Osteoblast (primary cell): ENCODE data around the gene SLC25A3. TPM values are rescaled to one million over a fixed set of nuclear protein-coding genes. Genes with fewer than 3 reads are reported as not detected.

Experiments used
- DNase-seq: peaks from one replicate; pipeline ENCODE4 v3.0.0; 2011; ENCODE audit warnings: low spot score, mixed read lengths; ENCODE audit not compliant: insufficient read length; ENCODE audit errors: missing footprints
- H2AFZ ChIP-seq: 2 replicates; pipeline ENCODE4 v1.6.0; 2011; ENCODE audit warnings: mild to moderate bottlenecking, low read length
- H3K27ac ChIP-seq: 2 replicates; pipeline ENCODE4 v1.5.1; 2011; ENCODE audit warnings: mild to moderate bottlenecking, low read depth, low read length, moderate library complexity
- H3K27me3 ChIP-seq: 2 replicates; pipeline ENCODE4 v1.6.0; 2012; ENCODE audit warnings: mild to moderate bottlenecking, control low read depth, inconsistent platforms, low read length, moderate library complexity; ENCODE audit not compliant: insufficient read depth
- H3K36me3 ChIP-seq: 2 replicates; pipeline ENCODE4 v1.5.1; 2011; ENCODE audit warnings: mild to moderate bottlenecking, low read length, control low read depth, moderate library complexity; ENCODE audit not compliant: insufficient read depth
- H3K4me1 ChIP-seq: 2 replicates; pipeline ENCODE4 v1.5.1; 2011; ENCODE audit warnings: mild to moderate bottlenecking, low read length, control low read depth, moderate library complexity; ENCODE audit not compliant: insufficient read depth
- H3K4me2 ChIP-seq: 2 replicates; pipeline ENCODE4 v1.6.0; 2011; ENCODE audit warnings: mild to moderate bottlenecking, low read length; ENCODE audit not compliant: insufficient read depth
- H3K4me3 ChIP-seq: fragments of 200-600 bp; sonication (generic); 3 replicates; pipeline ENCODE4 v1.5.1; 2012; ENCODE audit warnings: mild to moderate bottlenecking, low read length, inconsistent platforms; ENCODE audit not compliant: insufficient read depth
- H3K79me2 ChIP-seq: 2 replicates; pipeline ENCODE4 v1.6.0; 2012; ENCODE audit warnings: mild to moderate bottlenecking, low read length, control low read depth, inconsistent platforms; ENCODE audit not compliant: insufficient read depth
- H3K9me3 ChIP-seq: 2 replicates; pipeline ENCODE4 v1.5.1; 2011; ENCODE audit warnings: low read depth, low read length, control low read depth
- H4K20me1 ChIP-seq: 2 replicates; pipeline ENCODE4 v1.6.0; 2012; ENCODE audit warnings: mild to moderate bottlenecking, low read length, control low read depth; ENCODE audit not compliant: insufficient read depth
- total RNA-seq: library from RNA; depleted of rRNA; stranded (reverse); fragments of >200 nt; gene quantifications from 2 replicates; pipeline ENCODE4 v1.2.3, GENCODE V29; 2012
- TF ChIP-seq, protein P1 (sequence below): IDR thresholded peaks from 2 replicates; pipeline ENCODE4 v1.5.1; 2011; ENCODE audit warnings: mild to moderate bottlenecking, low read depth, low read length, moderate library complexity; ENCODE audit errors: extremely low read depth

SLC25A3 gene
- total RNA-seq: 682 and 771 TPM in 2 replicates

DNA sequence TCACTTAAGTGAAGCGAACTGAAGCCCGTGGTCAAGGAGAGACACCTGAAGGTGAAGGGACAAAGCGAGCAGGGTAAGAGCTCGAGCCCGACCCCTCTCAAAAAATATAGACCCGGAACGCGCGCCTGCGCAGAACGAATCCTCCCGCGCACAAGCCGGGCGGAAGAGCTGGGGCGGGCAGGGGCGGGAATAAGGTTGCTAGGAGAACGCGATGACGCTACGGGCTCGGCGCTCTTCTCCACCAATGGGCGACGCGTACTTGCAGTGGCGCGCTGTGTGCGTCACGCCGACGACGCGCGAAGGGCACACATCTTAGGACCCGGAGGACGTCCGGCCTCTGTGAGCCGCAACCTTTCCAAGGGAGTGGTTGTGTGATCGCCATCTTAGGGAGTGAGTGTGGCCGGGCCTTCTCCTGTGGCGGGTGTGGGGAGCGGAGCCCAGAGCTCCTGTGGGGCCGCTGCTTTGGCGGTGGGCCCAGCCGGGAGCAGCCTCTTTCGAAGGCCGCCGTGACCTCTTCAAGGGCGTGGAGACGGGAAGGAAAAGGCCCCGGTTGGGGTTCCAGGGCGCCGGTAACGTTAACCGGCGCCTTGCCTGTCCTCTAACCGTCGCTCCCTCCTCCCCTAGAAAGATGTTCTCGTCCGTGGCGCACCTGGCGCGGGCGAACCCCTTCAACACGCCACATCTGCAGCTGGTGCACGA, at the start of gene SLC25A3:
Gene SLC25A3 (plus strand): TSS at position 336 of the 699 bp plus-strand sequence. CDS start 293 bp downstream, at position 629.
- peak; percentile 97 for DNase-seq
- H3K79me2 ChIP-seq: peaks cover 50% of the 10 kb centered on the region
- peaks cover 15% of the 10 kb centered on the region for H3K4me1 ChIP-seq
- H3K36me3 ChIP-seq: peaks cover 32% of the 10 kb centered on the region
- H3K9me3 ChIP-seq: no peaks in the 10 kb centered on the region
- TF ChIP-seq, protein P1, sequence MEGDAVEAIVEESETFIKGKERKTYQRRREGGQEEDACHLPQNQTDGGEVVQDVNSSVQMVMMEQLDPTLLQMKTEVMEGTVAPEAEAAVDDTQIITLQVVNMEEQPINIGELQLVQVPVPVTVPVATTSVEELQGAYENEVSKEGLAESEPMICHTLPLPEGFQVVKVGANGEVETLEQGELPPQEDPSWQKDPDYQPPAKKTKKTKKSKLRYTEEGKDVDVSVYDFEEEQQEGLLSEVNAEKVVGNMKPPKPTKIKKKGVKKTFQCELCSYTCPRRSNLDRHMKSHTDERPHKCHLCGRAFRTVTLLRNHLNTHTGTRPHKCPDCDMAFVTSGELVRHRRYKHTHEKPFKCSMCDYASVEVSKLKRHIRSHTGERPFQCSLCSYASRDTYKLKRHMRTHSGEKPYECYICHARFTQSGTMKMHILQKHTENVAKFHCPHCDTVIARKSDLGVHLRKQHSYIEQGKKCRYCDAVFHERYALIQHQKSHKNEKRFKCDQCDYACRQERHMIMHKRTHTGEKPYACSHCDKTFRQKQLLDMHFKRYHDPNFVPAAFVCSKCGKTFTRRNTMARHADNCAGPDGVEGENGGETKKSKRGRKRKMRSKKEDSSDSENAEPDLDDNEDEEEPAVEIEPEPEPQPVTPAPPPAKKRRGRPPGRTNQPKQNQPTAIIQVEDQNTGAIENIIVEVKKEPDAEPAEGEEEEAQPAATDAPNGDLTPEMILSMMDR: no peak
- H3K27ac ChIP-seq: peak within 1 kb of the TSS; percentile 95
- H3K27me3 ChIP-seq: no peaks in the 10 kb centered on the region
- H3K4me3 ChIP-seq: peak within 1 kb of the TSS; percentile 100
- H3K4me2 ChIP-seq: peak within 1 kb of the TSS; percentile 94
- peak within 1 kb of the TSS; percentile 97 for H2AFZ ChIP-seq
- H4K20me1 ChIP-seq: peaks cover 41% of the 10 kb centered on the region

DNA sequence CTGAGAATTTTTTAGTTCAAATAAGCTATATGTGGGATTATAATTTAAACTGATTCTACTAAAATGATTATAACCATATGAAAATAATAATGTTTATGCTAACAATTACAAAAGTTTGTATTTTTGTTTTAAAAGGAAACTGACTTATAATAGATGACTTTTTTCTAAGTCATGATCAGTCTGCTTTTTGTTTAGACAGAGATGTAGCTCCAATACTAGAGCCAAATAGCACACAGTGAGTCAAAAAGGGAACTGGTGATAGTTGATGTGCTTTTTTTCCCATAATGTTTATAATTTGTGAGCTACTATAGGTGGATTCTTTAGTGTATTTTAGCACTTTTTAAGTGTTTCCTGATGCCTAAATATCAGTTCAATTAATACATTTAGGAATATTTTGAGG, 49.8 kb upstream of the SLC25A3 start:
- peaks cover 19% of the 10 kb centered on the region for H3K79me2 ChIP-seq
- peak; percentile 78 for DNase-seq
- H2AFZ ChIP-seq: no peak overlapping the region
- TF ChIP-seq, protein P1: no peak
- H3K4me3 ChIP-seq: no peak overlapping the region
- no peaks in the 10 kb centered on the region for H4K20me1 ChIP-seq
- peaks cover 30% of the 10 kb centered on the region for H3K36me3 ChIP-seq
- no peak overlapping the region for H3K27ac ChIP-seq
- no peaks in the 10 kb centered on the region for H3K27me3 ChIP-seq
- H3K4me2 ChIP-seq: no peak overlapping the region
- H3K9me3 ChIP-seq: no peaks in the 10 kb centered on the region
- peaks cover 19% of the 10 kb centered on the region for H3K4me1 ChIP-seq

DNA sequence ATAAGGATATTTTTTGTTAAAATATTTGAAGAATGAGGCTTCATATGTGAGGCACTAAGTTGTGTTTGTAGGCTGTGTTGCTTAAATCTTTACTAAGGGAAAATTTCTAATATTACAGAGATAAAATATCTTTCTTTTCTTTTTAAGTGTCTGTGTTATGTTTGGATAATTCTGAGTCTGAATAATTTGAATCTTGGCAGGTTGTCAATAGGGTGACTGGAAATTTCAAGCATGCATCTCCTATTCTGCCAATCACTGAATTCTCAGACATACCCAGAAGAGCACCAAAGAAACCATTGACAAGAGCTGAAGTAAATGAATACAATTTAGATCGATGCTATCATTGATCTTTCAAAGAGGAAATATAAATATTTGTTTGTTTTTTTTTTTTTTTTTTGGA, 48.7 kb upstream of the SLC25A3 start:
- peak; percentile 73 for DNase-seq
- H4K20me1 ChIP-seq: no peaks in the 10 kb centered on the region
- peaks cover 28% of the 10 kb centered on the region for H3K36me3 ChIP-seq
- H3K4me3 ChIP-seq: no peak overlapping the region
- H3K79me2 ChIP-seq: peaks cover 19% of the 10 kb centered on the region
- H2AFZ ChIP-seq: no peak overlapping the region
- H3K27me3 ChIP-seq: no peaks in the 10 kb centered on the region
- TF ChIP-seq, protein P1: no peak
- H3K27ac ChIP-seq: peak overlapping the region; percentile 20
- H3K4me2 ChIP-seq: no peak overlapping the region
- H3K4me1 ChIP-seq: peaks cover 19% of the 10 kb centered on the region
- no peaks in the 10 kb centered on the region for H3K9me3 ChIP-seq

DNA sequence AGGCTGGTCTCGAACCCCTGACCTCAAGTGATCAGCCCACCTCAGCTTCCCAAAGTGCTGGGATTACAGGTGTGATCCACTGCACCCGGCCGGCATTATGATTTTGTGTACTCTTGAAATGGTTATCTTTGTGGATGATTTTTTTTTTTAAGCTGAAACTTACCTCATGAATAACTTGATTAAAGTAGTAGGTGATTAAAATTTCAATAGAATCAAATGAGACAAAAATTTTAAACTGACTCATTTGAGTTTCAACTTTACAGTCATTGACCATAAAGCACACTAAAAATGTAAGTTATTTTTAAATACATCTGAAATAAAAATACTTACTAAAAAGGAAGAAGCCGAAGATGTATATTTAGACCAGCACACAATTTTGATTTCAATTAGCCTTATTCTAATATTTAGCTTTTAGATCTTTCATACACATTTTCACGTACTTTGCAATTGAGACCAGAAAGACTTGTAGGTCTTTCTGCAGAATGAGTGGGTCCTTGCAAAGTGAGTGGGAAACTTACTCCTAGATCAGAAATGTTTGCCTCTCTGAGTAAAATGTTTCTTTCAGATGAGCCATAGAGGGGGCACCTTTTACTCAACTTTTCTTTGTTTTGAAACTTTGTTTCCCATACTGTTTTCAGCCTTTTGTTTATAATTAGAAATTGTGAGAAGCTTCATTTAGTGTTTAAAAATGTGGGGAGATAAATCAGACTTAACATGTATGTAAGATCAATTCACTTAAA, 43.9 kb upstream of the SLC25A3 start:
- Histone ChIP-seq H3K27ac (no peak overlapping the region), H4K20me1 (no peaks in the 10 kb centered on the region), H3K27me3 (no peaks in the 10 kb centered on the region), H3K36me3 (peaks cover 35% of the 10 kb centered on the region), H3K4me3 (no peak overlapping the region), H3K4me2 (no peak overlapping the region), H3K9me3 (no peaks in the 10 kb centered on the region), H2AFZ (no peak overlapping the region), H3K4me1 (no peaks in the 10 kb centered on the region), H3K79me2 (no peaks in the 10 kb centered on the region)
- TF ChIP-seq, protein P1: no peak
- no peak for DNase-seq
